Heart right ventricle (tissue), 16 donors: ENCODE results near the gene EYS. TPM values are rescaled to one million over a fixed set of nuclear protein-coding genes. Genes with fewer than 3 reads are reported as not detected.

Experiments used
- ATAC-seq, 8 donors: fragments of 200-7000 bp; cut with Tn5 transposase; one replicate each; pipeline ENCODE4 v1.9.1; 2020; ENCODE audit warnings: mild to moderate bottlenecking in 8 of 8, moderate library complexity in 8 of 8, moderate number of reproducible peaks in 1 of 8
- DNase-seq, 2 donors: peaks; one replicate each; pipeline ENCODE4 v3.0.0-alpha.2; 2020
- H3K27ac ChIP-seq, 10 donors: fragments of 200-600 bp; sonication (generic) in 2 of 10; one replicate each; pipeline versions ENCODE4 v1.5.0 to v1.8.0; 2020 to 2022; ENCODE audit warnings: mild to moderate bottlenecking in 3 of 10
- H3K27me3 ChIP-seq, 7 donors: fragments of 200-600 bp; one replicate each; pipeline ENCODE4 v1.8.0; 2021 to 2022; ENCODE audit warnings: mild to moderate bottlenecking in 2 of 7
- H3K36me3 ChIP-seq, 9 donors: fragments of 200-600 bp; sonication (generic) in 1 of 9; one replicate each; pipeline versions ENCODE4 v1.5.0 to v1.8.0; 2020 to 2022; ENCODE audit warnings: mild to moderate bottlenecking in 2 of 9
- H3K4me1 ChIP-seq, 9 donors: fragments of 200-600 bp; sonication (generic) in 1 of 9; one replicate each; pipeline versions ENCODE4 v1.5.0 to v1.8.0; 2020 to 2022; ENCODE audit warnings: mild to moderate bottlenecking in 4 of 9
- H3K4me3 ChIP-seq, 10 donors: fragments of 200-600 bp; sonication (generic) in 2 of 10; one replicate each; pipeline versions ENCODE4 v1.5.0 to v1.8.0; 2020 to 2022; ENCODE audit warnings: mild to moderate bottlenecking in 7 of 10, moderate library complexity in 2 of 10
- H3K9me3 ChIP-seq, 11 donors: fragments of 200-600 bp in 10 of 11; sonication (generic) in 2 of 11; one replicate each; pipeline versions ENCODE4 v1.5.0 to v1.8.0; 2013 to 2022; ENCODE audit warnings: mild to moderate bottlenecking in 2 of 11, control low read depth in 1 of 11, moderate library complexity in 1 of 11
- CTCF ChIP-seq, 9 donors: fragments of 200-600 bp; sonication (generic) in 2 of 9; IDR thresholded peaks; one replicate each; pipeline versions ENCODE4 v1.5.0 to v1.8.0; 2021 to 2022; ENCODE audit warnings: antibody characterized with exemption in 9 of 9, mild to moderate bottlenecking in 5 of 9, moderate library complexity in 1 of 9
- WGBS, 2 donors: extraction: QIAGEN DNeasy Blood & Tissue Kit; methylation state at CpG; one replicate each; pipeline ENCODE4 v1.1.7; 2013; ENCODE audit warnings: inconsistent platforms in 1 of 2; 5-methylcytosine and 5-hydroxymethylcytosine counted together
- intact Hi-C, 10 donors: fragments of 100-400 bp; cut with DNase I; formaldehyde crosslinking; loops; one replicate each; pipeline versions ENCODE4 v1.11.1 to v1.14.2; 2022
- polyA plus RNA-seq, 2 donors: library from polyadenylated mRNA; stranded (reverse); fragments of 200-250 nt; gene quantifications; one replicate each; pipeline ENCODE4 v1.2.3, GENCODE V29; 2013
- total RNA-seq, 10 donors: library from RNA; stranded (reverse); fragmentation: NEBNext Ultra II Directional in 3 of 10; extraction: Animal tissue kit (Norgen Biotek cat#: 25700) in 3 of 10; gene quantifications; one replicate each; pipeline versions ENCODE4 v1.2.1 to v1.2.4, GENCODE V29; 2021 to 2023
- donor health status: Arrhythmogenic right ventricular cardiomyopathy.
- donor health status: ischemic (EF 13 %, LVEDD 7.1; RV severe dilation, severe dysfunction).
- donor health status: healthy with polysubstance abuse.
- donor health status: DM: no; HTN: yes; CAD: no.
- donor health status: DM: no; HTN: no; CAD: no.
- donor health status: ischemic (EF 25% LVEDD 6.9; RV normal size, moderate dysfunction).
- donor health status: ischemic (EF 25% LVEDD 5.7; RV mildly dilated, moderate dysfunction).
- donor health status: healthy.
- donor health status: DM: yes; HTN: yes; CAD: no.
- donor health status: Ischemic cardiomyopathy.
- donor health status: ischemic (EF 35%, LVEDD 5.7; RV mildly dilated, moderate dysfunction).
- donor health status: nonischemic (EF 11% LVEDD 7.7; RV severe dilation, severe dysfunction).
- donor health status: DM: yes; HTN: yes; CAD: no.
- donor health status: PGD.
- donor health status: ischemic (EF 29% LVEDD 5.4; RV normal size, mild dysfunction).
- donor health status: nonischemic (EF 23%, LVEDD 6.1; RV moderate dilation, normal function).

EYS gene
- total and polyA plus RNA-seq, 12 donors, result 0.02 to 0.40 (median 0.18) TPM; not detected in 8

GRCh38 chr6:65410309-65410708 is 296.7 kb downstream of the EYS start:
- no peak for ATAC-seq
- no peak overlapping the region for H3K27ac ChIP-seq
- DNase-seq, result no peak
- H3K9me3 ChIP-seq, result no peaks in the 10 kb centered on the region
- no peaks in the 10 kb centered on the region for H3K27me3 ChIP-seq
- intact Hi-C loops, result no loop called here
- H3K36me3 ChIP-seq, result no peaks in the 10 kb centered on the region
- no peak for TF ChIP-seq CTCF (IDR thresholded peaks at IDR 0.05)
- H3K4me1 ChIP-seq, result no peaks in the 10 kb centered on the region
- H3K4me3 ChIP-seq, result no peak overlapping the region
- 79 to 87% methylated on average over 3 of the region's 3 CpGs for WGBS, 2 donors

- H3K27me3 ChIP-seq, result no peaks in the 10 kb centered on the region
- intact Hi-C loops, result no loop called here
- ATAC-seq (no peak), DNase-seq (no peak)
- H3K36me3 ChIP-seq, result no peaks in the 10 kb centered on the region
- H3K4me1 ChIP-seq, result no peaks in the 10 kb centered on the region
- no peak for TF ChIP-seq CTCF (IDR thresholded peaks at IDR 0.05)
- no peak overlapping the region for H3K27ac ChIP-seq
- no peak overlapping the region for H3K4me3 ChIP-seq
- peaks cover 0 to 11% (median 0%) of the 10 kb centered on the region in 11 donors for H3K9me3 ChIP-seq
Observed at GRCh38 chr6:65402564-65402963, 304.5 kb downstream of the EYS start.

- ATAC-seq, result no peak
- H3K4me3 ChIP-seq, result no peak overlapping the region
Observed at GRCh38 chr6:65399355-65400084, 307.5 kb downstream of the EYS start.

GRCh38 chr6:65398851-65399250 is 308.2 kb downstream of the EYS start:
- DNase-seq (no peak), ATAC-seq (no peak)
- Histone ChIP-seq H3K36me3 (no peaks in the 10 kb centered on the region), H3K4me1 (no peaks in the 10 kb centered on the region), H3K27ac (no peak overlapping the region), H3K4me3 (no peak overlapping the region), H3K9me3 (peaks cover 0 to 16% (median 0%) of the 10 kb centered on the region in 11 donors), H3K27me3 (no peaks in the 10 kb centered on the region)
- 84 to 95% methylated on average over 2 of the region's 2 CpGs for WGBS, 2 donors
- TF ChIP-seq CTCF (IDR thresholded peaks at IDR 0.05), result no peak
- intact Hi-C loops, result loop anchor here in 1 of 10 donors (5.0 kb wide), 1 partner anchor 558 kb away; no protein-coding TSS in a partner anchor

More at GRCh38 chr6:65399355-65400084, 307.5 kb downstream of the EYS start:
- no peak for TF ChIP-seq CTCF (IDR thresholded peaks at IDR 0.05)
- DNase-seq, result no peak
- intact Hi-C loops, result loop anchor here in 1 of 10 donors (5.0 kb wide), 1 partner anchor 558 kb away; no protein-coding TSS in a partner anchor
- H3K27me3 ChIP-seq, result no peaks in the 10 kb centered on the region
- 43 to 93% methylated on average over 1 of the region's 1 CpG for WGBS, 2 donors
- H3K9me3 ChIP-seq, result peaks cover 0 to 16% (median 0%) of the 10 kb centered on the region in 11 donors
- H3K36me3 ChIP-seq, result no peaks in the 10 kb centered on the region
- H3K4me1 ChIP-seq, result no peaks in the 10 kb centered on the region
- H3K27ac ChIP-seq, result no peak overlapping the region
